Transverse colon (tissue), 3 donors: ENCODE measurements around the gene RPL15.

Experiments used
- CTCF ChIP-seq, 5 experiments: fragments of 200-600 bp in 3 of 5; fragments of 450-650 bp in 2 of 5; sonication (generic) in 3 of 5; IDR thresholded peaks; 1 replicate in 2 of 5; 2 replicates in 3 of 5; pipeline ENCODE4 v1.5.1; 2016 to 2017; ENCODE audit warnings: antibody characterized with exemption in 5 of 5, inconsistent platforms in 3 of 5, mild to moderate bottlenecking in 2 of 5, moderate library complexity in 1 of 5
- EP300 ChIP-seq: sonication (generic); formaldehyde crosslinking; IDR thresholded peaks from one replicate; pipeline ENCODE4 v1.6.1; 2017; ENCODE audit warnings: antibody characterized with exemption, low read depth

- TF ChIP-seq CTCF (IDR thresholded peaks at IDR 0.05): no peak
- no peak for TF ChIP-seq EP300
These were observed 14.7 kb downstream of the RPL15 start for GRCh38 chr3:23931597-23931996.
